Omental fat pad (tissue), 4 donors: Measurements from ENCODE around the gene SLC16A8. TPM values are rescaled to one million over a fixed set of nuclear protein-coding genes. Genes with fewer than 3 reads are reported as not detected.
A peak's percentile ranks its signal among the peaks of the same experiment; 100 is the strongest.

Experiments
- ATAC-seq: fragments of 150-250 bp; one replicate; pipeline ENCODE4 v1.9.1; 2016; ENCODE audit warnings: mild to moderate bottlenecking, moderate library complexity; ENCODE audit not compliant: low FRiP score
- DNase-seq: peaks from one replicate; pipeline ENCODE4 v3.0.0-alpha.2; 2019; ENCODE audit warnings: low spot score
- CTCF ChIP-seq, 3 donors: fragments of 450-650 bp; IDR thresholded peaks; one replicate each; pipeline ENCODE4 v1.5.1; 2016 to 2017; ENCODE audit warnings: antibody characterized with exemption in 3 of 3, mild to moderate bottlenecking in 3 of 3, moderate library complexity in 2 of 3
- total RNA-seq, 4 donors: library from RNA; depleted of rRNA; stranded (reverse); fragments of >200 nt; gene quantifications; one replicate each; pipeline ENCODE4 v1.1.0, GENCODE V29; 2016

Gene SLC16A8
- total RNA-seq, 4 donors from 2014 or later: 0.24 to 3.2 (median 0.88) TPM

- no peak for DNase-seq
- no peak for TF ChIP-seq CTCF (IDR thresholded peaks at IDR 0.05)
- ATAC-seq: no peak
These were observed 17.5 kb downstream of the SLC16A8 start for GRCh38 chr22:38066381-38067027.

DNA sequence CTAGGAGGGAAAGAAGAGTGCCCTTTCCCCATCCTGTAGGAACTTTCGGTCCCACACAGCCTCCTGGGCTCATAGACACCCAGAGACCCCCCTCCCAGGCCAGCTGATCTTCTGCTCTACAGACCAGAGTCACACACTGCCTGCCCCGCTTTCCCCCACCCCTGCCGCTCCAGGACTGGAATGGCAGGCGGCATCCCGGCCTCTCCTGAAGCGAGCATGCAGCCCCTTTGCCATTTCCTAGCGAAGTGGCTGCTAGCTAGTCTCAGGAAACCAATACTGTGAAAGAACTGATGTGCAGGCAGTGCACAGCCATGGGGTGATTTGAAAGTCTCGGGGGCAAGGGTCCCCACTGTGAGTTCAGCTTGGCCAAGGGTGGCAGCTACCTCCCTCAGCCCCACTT, 18.4 kb downstream of the SLC16A8 start:
- no peak for ATAC-seq
- TF ChIP-seq CTCF (IDR thresholded peaks at IDR 0.05): no peak
- DNase-seq: no peak

- DNase-seq: no peak
- no peak for TF ChIP-seq CTCF (IDR thresholded peaks at IDR 0.05)
- no peak for ATAC-seq
These were observed 21.2 kb downstream of the SLC16A8 start for GRCh38 chr22:38062791-38063190.

GRCh38 chr22:38056969-38057891, 26.8 kb downstream of the SLC16A8 start, which contains the start of gene PICK1:
TSS of gene PICK1 (plus strand) at chr22:38057404. CDS start at chr22:38057810, 406 bp downstream.
- TF ChIP-seq CTCF (IDR thresholded peaks at IDR 0.05): no peak
- DNase-seq (peak; percentile 56), ATAC-seq (peak; percentile 94)

GRCh38 chr22:38051900-38052862, 31.8 kb downstream of the SLC16A8 start:
- ATAC-seq: peak; percentile 46
- TF ChIP-seq CTCF (IDR thresholded peaks at IDR 0.05): peak in 2 of 3 donors; percentile 24 to 48
- DNase-seq: peak; percentile 66

DNA sequence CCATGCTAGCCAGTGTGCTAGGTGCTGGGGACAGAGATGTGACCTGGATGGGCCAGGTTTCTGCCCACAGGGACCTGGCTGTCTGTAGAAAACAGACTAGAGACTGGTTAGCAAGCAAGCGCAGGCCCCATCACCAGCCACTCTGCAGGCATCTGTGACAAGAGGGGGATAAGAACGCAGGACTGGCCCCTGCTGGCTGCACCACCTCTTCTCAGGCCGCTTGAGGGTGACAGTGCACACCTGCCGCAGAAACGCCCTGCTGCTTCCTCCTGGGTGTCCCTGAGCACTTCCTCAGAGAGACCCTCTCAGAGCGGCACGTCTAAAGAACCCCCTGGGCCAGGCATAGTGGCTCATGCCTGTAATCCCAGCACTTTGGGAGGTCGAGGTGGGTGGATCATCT, 32.7 kb downstream of the SLC16A8 start:
- DNase-seq: no peak
- no peak for TF ChIP-seq CTCF (IDR thresholded peaks at IDR 0.05)
- no peak for ATAC-seq
